Stimulated activated CD8-positive, alpha-beta memory T cell treated with anti-CD3 and anti-CD28 coated beads, Interleukin-12 subunit alpha, Interleukin-12 subunit beta, amount 100 ng/mL, for 4 hours (primary cell): ENCODE measurements around the gene DPH6.
"Not testable (repeated sequence)": the region's sequence is repeated elsewhere in the genome, so short reads cannot be mapped to it uniquely, and the experiment has no call there.

Source experiments
- DNase-seq: peaks from one replicate; pipeline ENCODE4 v3.0.0-alpha.2; 2020; ENCODE audit warnings: low read depth

The DPH6 gene

GRCh38 chr15:35437157-35437556 is 108.8 kb downstream of the DPH6 start:
- DNase-seq: no peak

GRCh38 chr15:35436422-35436821 is 109.5 kb downstream of the DPH6 start:
- no peak for DNase-seq

- DNase-seq: no peak
Measured at GRCh38 chr15:35431281-35431680, 114.7 kb downstream of the DPH6 start.

GRCh38 chr15:35430301-35430700 is 115.7 kb downstream of the DPH6 start:
- DNase-seq: no peak

GRCh38 chr15:35427496-35427895 is 118.5 kb downstream of the DPH6 start:
- DNase-seq: no peak

- no peak for DNase-seq
Measured at GRCh38 chr15:35427091-35427490, 118.9 kb downstream of the DPH6 start.

GRCh38 chr15:35410775-35411174 is 135.2 kb downstream of the DPH6 start:
- no peak for DNase-seq

- DNase-seq: no peak
Measured at GRCh38 chr15:35399901-35400300, 146.1 kb downstream of the DPH6 start.

- DNase-seq: no peak
Measured at GRCh38 chr15:35397027-35397426, 148.9 kb downstream of the DPH6 start.

GRCh38 chr15:35394416-35394815 is 151.5 kb downstream of the DPH6 start:
- DNase-seq: no peak

- no peak for DNase-seq
Measured at GRCh38 chr15:35393398-35393797, 152.6 kb downstream of the DPH6 start.

- DNase-seq: not testable (repeated sequence)
Measured at GRCh38 chr15:35391408-35391984, 154.5 kb downstream of the DPH6 start.

GRCh38 chr15:35383506-35383905 is 162.5 kb downstream of the DPH6 start:
- no peak for DNase-seq

- DNase-seq: no peak
Measured at GRCh38 chr15:35381328-35381727, 164.6 kb downstream of the DPH6 start.

GRCh38 chr15:35379972-35380371 is 166.0 kb downstream of the DPH6 start:
- no peak for DNase-seq

- not testable (repeated sequence) for DNase-seq
Measured at GRCh38 chr15:35378454-35378853, 167.5 kb downstream of the DPH6 start.

- DNase-seq: no peak
Measured at GRCh38 chr15:35376707-35377106, 169.3 kb downstream of the DPH6 start.

- no peak for DNase-seq
Measured at GRCh38 chr15:35374661-35375060, 171.3 kb downstream of the DPH6 start.

GRCh38 chr15:35362195-35362829 is 183.7 kb downstream of the DPH6 start:
- DNase-seq: no peak

- DNase-seq: no peak
Measured at GRCh38 chr15:35358824-35359223, 187.1 kb downstream of the DPH6 start.

- no peak for DNase-seq
Measured at GRCh38 chr15:35351059-35351458, 194.9 kb downstream of the DPH6 start.

- DNase-seq: no peak
Measured at GRCh38 chr15:35349916-35350315, 196.0 kb downstream of the DPH6 start.

GRCh38 chr15:35330916-35331315 is 215.0 kb downstream of the DPH6 start:
- no peak for DNase-seq

GRCh38 chr15:35330048-35330695 is 215.8 kb downstream of the DPH6 start:
- no peak for DNase-seq
